HEK293 (cell line): Measurements from ENCODE around the gene EDNRA.

ENCODE experiments used
- SP3 ChIP-seq: fragments of 450-650 bp; formaldehyde crosslinking; IDR thresholded peaks from 2 replicates; pipeline ENCODE4 v1.5.1; 2016; ENCODE audit warnings: missing biosample characterization, missing genetic modification characterization
- TF ChIP-seq, protein P1 (sequence below): fragments of 450-650 bp; formaldehyde crosslinking; IDR thresholded peaks from 2 replicates; pipeline ENCODE4 v1.5.1; 2016; ENCODE audit warnings: missing biosample characterization, missing genetic modification characterization

DNA sequence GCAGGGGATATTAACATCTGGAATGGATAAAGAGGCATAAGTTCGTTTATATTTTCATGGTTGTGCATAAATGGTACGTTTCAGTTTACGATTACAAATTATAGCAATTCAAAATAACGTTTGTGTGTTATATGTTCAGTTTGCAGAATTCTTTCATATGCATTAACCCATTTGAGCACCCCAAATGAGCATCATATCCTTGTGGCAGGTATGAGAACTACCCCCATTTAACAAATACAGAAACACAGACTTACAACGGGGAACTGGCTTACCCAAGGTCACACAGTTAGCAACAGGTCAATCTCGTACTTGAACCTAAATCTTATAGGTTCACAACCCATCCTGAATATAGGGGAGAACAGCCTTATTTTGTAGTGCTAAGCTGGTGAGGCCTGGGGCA is 33.1 kb downstream of the EDNRA start:
- TF ChIP-seq, protein P1, sequence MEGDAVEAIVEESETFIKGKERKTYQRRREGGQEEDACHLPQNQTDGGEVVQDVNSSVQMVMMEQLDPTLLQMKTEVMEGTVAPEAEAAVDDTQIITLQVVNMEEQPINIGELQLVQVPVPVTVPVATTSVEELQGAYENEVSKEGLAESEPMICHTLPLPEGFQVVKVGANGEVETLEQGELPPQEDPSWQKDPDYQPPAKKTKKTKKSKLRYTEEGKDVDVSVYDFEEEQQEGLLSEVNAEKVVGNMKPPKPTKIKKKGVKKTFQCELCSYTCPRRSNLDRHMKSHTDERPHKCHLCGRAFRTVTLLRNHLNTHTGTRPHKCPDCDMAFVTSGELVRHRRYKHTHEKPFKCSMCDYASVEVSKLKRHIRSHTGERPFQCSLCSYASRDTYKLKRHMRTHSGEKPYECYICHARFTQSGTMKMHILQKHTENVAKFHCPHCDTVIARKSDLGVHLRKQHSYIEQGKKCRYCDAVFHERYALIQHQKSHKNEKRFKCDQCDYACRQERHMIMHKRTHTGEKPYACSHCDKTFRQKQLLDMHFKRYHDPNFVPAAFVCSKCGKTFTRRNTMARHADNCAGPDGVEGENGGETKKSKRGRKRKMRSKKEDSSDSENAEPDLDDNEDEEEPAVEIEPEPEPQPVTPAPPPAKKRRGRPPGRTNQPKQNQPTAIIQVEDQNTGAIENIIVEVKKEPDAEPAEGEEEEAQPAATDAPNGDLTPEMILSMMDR (tag by site-specific recombination), result no peak
- no peak for TF ChIP-seq SP3 (tag by site-specific recombination)
